Fibroblast of pulmonary artery (primary cell): Measurements from ENCODE around the gene ZNF629.

Experiments
- DNase-seq: peaks from one replicate; pipeline ENCODE4 v3.0.0-alpha.2; 2010; ENCODE audit warnings: low read depth
- H3K4me3 ChIP-seq: replicated peaks from 2 replicates; pipeline ENCODE4 v1.5.1; 2011; ENCODE audit warnings: low read depth, mild to moderate bottlenecking, control low read depth, low read length, moderate library complexity
- CTCF ChIP-seq: IDR thresholded peaks from 2 replicates; pipeline ENCODE4 v1.5.1; 2011; ENCODE audit warnings: mild to moderate bottlenecking, control low read depth, low read length, inconsistent platforms; ENCODE audit errors: missing control alignments

ZNF629 gene

DNA sequence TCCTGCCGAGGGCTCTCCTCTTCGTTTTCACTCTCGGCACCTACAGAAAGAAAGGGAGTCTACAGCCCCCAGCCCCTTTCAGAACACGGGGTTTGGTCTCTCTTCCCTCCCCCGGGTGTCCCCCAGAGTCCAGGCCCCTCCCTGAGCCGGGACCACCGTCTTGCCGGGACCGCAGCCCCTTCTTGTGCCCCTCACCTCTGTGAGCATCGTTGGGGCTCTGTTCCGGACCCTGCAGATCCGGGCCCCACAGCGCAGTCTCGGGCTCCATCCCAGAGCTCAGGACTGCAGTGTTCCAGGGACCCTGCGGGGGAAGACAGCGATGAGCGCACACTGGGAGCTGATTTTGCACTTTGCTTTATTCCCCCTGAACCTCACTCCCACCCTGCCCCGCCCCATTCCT is 2.8 kb downstream of the ZNF629 start:
- TF ChIP-seq CTCF = no peak
- no peak for DNase-seq
- H3K4me3 ChIP-seq = no peak overlapping the region

- no peak for TF ChIP-seq CTCF
These were observed 3.5 kb downstream of the ZNF629 start for GRCh38 chr16:30783280-30784109.

GRCh38 chr16:30782486-30783279 is 4.3 kb downstream of the ZNF629 start:
- no peak overlapping the region for H3K4me3 ChIP-seq
- no peak for DNase-seq
- no peak for TF ChIP-seq CTCF

More at GRCh38 chr16:30783280-30784109, 3.5 kb downstream of the ZNF629 start:
- H3K4me3 ChIP-seq = no peak overlapping the region
- no peak for DNase-seq

- no peak overlapping the region for H3K4me3 ChIP-seq
- TF ChIP-seq CTCF = no peak
- DNase-seq = no peak
These were observed 6.5 kb downstream of the ZNF629 start for GRCh38 chr16:30780549-30780948.

- H3K4me3 ChIP-seq = no peak overlapping the region
- no peak for TF ChIP-seq CTCF
- DNase-seq = no peak
These were observed 7.0 kb downstream of the ZNF629 start for GRCh38 chr16:30780021-30780420.

DNA sequence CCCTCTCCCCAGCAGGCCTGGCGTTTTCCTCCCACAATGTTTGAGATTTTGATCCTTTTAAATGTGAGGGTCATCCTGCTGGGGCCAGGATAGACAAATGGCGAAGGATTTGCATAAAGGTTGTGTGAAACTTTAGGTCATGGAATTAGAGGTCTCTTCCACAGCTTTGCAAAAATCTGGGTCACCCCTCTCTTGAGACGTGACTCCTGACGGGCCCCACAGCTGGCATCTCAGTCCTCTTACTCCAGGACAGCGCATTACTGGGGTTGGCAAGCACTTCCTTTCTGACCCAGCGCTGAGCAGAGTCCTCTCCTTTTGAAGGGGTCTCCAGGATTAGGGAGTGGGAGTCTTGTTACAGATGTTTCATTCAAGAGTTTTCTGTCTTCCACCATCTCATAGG is 7.4 kb downstream of the ZNF629 start:
- no peak overlapping the region for H3K4me3 ChIP-seq
- DNase-seq = no peak
- no peak for TF ChIP-seq CTCF
